Stimulated activated naive CD4-positive, alpha-beta T cell (primary cell): Measurements from ENCODE around the gene KRTAP3-2.

Experiments used
- DNase-seq, 6 experiments: peaks; one replicate each; lab custom pipeline; 2025; lab: John Stamatoyannopoulos, UW

KRTAP3-2 gene

DNA sequence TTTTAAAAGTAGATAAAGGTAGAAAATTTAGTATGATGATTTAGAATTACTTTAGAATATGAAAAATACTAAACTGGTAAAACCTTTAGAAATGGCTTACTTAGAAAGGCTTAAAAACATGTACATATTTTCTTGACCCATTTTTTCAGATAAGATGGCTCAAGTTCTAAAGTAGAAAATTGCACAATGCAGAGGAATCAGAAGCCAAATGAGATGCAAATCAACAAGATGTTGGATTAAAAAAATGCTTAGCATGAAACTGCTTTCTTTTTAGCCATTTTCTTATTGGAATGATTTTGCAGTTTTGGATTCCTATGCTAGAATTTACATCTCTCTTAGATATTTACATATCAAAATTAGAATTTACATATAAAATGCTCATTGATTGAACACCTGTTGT lies 10.7 kb upstream of the KRTAP3-2 start:
- DNase-seq, result no peak

DNA sequence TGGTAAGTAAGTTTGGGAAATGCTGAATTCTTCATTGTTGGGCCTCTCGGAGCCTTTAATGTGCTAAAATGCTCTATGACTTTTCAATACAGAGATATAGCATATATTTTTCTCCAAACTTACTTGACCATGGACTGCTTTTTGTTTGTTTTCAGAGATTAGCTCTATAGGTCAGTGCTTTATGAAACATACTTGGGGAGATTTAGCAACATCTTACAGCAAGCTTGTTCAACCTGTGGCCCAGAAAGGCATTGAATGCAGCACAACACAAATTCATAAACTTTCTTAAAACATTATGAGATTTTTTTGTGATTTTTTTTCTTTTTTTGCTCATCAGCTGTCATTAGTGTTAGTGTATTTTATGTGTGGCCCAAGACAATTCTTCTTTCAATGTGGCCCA lies 10.2 kb upstream of the KRTAP3-2 start:
- DNase-seq, result no peak

DNA sequence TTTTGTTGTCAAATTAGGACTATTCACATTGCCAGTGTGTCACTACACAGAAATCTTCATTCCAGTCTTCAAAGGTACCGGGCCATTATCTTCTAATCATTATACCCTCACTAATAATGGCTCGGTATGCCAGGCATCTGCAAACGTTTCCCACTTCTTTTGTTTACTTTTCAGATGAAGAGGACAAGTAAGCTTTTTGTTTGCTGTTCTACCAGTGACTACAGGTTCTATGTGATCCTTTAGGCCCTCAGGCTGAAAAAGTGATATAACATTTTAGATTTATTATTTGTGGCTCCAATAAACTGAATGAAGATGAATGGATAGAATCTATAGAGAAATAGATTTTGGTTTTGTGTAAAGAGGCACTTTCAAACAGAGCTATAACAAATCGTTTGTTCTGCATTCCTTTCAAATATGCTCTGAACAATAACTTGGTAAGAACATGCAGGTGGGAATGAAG lies 9.6 kb upstream of the KRTAP3-2 start:
- DNase-seq, result no peak

DNA sequence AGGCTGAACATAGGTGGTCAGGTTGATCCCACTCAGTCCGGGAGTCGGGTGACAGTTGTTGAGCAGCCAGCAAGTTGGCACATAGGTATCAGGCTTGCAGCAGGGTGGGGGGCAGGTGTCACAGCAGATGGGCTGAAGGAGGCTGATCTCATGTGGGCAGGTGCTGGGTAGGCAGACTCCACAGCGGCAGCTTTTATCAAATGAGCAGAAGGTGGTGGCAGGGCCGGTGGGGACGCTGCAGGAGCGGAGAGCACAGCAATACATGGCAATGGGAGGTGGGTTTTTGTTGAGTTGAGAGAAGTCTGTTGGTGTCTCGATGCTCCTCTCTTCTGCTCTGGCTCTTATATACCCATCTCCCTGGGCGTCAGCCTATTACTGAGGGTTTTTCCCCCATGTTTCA lies 9.1 kb upstream of the KRTAP3-2 start, which contains the start of gene KRTAP3-1:
TSS of gene KRTAP3-1 (minus strand) at position 318 of the 400 bp plus-strand sequence. CDS start at position 264, 54 bp downstream.
- no peak for DNase-seq

DNA sequence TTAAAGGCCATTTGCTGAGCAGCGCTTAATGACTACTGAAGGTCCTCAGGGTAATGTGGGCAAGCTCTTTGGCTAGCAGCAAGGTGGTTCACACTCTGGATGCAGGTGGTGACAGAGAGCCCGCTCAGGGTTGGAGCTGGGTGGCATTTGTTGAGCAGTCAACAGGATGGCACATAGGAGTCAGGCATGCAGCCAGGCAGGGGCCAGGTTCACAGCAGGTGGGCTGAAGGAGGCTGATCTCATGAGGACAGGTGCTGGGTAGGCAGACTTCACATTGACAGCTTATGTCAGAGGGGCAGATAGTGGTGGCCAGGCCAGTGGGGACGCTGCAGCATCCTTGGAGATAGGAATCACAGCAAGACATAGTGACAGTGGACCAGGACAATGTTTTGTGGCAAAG lies 4.7 kb upstream of the KRTAP3-2 start:
- no peak for DNase-seq

DNA sequence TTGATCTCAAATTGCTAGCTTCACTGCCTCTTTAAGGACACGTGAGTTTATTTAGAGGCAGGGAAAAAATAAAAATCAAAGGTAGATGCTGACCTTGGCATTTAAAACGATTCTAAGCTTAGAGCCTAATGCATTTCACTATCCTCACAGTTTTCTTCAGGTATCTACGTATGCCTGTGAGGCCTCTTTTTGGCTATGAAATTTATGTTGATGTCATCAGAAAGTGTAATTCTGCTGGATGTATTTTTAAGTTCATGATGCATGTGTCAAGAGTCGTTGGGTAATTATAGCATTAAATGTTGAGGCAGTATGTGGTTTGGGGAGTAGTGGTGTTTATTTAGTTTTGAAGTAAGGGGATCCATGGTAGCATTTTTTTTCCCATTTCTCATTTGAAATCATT lies 4.2 kb upstream of the KRTAP3-2 start:
- no peak for DNase-seq

GRCh38 chr17:41002814-41003213 lies 3.1 kb upstream of the KRTAP3-2 start:
- no peak for DNase-seq

- DNase-seq, result no peak
Measured at GRCh38 chr17:41001795-41002194, 2.1 kb upstream of the KRTAP3-2 start.

DNA sequence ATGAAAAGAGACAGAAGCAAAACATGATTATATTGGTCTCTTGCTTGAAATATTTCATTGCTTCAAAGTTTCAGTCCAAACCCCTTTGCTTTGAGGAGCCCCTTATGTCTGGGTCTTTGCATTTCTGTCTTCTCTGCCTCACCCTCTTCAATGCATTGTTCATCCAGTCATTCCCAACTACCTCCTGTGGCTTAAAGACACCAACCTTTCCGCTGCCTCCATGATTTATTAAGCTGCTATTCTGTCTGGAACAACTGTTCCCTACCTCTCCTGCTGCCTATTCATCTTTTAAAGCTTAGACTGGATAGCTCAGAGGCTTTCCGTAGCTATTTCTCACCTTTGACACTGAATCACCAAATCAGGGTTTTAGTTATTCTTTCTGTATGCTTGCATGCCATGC lies 2.3 kb downstream of the KRTAP3-2 start:
- DNase-seq, result no peak

DNA sequence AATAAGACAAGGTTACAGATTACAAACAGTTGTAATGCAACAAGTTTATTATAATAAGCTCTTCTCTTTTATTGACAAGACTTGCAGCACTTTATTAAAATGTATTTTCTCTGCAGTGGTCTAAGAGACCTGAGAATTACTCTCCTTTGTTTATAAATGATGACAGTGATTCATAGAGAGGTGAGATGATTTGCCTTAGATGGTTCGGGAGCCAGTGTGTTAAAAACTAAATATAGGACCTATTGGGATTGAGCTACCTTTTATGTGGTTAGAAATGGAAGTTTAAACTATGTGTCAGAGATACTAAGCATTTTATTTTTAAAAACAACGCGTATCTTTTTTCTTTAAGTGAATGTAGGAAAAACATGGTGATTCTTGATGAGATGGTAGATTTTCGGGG lies 2.9 kb downstream of the KRTAP3-2 start:
- no peak for DNase-seq

DNA sequence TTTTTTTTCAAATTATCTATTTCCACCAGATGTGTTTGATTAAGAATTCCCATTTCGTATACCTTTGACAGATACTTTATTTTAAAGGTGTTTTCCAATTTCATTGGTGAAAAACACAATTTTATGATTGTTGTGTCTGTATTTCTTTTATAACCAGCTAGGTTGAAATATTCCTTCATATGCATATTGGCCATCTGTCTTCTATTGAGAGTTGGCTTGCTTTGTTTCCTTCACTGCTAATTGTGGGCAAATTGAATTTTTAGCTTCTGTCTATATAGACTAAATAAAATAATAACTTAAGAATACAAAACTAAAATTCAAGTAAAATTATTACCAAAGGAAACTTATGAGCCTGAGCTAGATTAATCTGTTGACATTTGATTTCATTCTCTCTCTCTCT lies 4.6 kb downstream of the KRTAP3-2 start:
- no peak for DNase-seq

- no peak for DNase-seq
Measured at GRCh38 chr17:40993839-40994238, 5.9 kb downstream of the KRTAP3-2 start, which contains the start of gene KRTAP3-3. KRTAP3-3 (minus strand) TSS chr17:40994164; CDS start chr17:40994097, 67 bp downstream.

- DNase-seq, result no peak
Measured at GRCh38 chr17:40993084-40993483, 6.6 kb downstream of the KRTAP3-2 start.

GRCh38 chr17:40992666-40993065 lies 7.0 kb downstream of the KRTAP3-2 start:
- no peak for DNase-seq

DNA sequence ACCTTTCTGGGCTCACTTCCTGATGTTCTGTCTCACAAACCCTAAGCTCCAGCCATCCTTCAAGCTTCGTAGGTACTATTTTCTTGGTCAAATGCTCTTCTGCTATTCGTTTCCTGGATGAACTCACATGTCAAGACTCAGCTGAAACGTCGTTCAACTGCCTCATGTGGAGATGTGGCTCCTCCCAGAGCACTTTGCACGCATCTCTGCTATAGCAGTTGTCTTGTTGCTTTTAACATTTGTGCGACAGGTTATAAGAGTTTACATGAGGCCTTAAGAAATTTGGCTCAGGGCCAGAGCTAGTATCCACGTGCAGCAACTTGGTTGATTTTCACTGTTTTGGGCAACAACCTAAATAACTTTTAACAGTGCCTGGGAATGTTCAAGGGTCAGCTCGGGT lies 12.8 kb downstream of the KRTAP3-2 start:
- no peak for DNase-seq

- DNase-seq, result no peak
Measured at GRCh38 chr17:40984226-40984625, 15.5 kb downstream of the KRTAP3-2 start, which contains the start of gene KRT40. KRT40 (minus strand) TSS chr17:40984326; CDS start chr17:40984273, 53 bp downstream.

GRCh38 chr17:40981115-40981514 lies 18.6 kb downstream of the KRTAP3-2 start:
- no peak for DNase-seq

DNA sequence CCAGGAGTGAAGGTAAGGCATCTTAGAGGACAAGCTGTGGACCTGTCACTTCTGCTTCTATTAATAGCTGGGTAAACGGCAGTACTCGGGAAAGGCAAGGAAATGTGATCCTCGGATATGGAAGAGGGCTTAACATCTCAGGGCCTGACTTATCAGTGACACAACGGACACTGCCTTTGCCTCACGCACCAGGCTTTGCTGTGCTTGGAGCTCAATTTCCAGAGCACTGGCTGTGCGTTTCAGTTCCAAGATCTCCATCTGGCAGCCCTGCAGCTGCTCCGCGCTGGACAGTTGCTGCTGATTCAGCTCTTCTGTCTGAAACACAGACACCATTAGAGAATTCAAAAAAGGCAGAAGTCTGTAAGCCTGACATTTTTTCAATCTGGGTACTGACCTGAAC lies 19.1 kb downstream of the KRTAP3-2 start:
- DNase-seq, result no peak

- no peak for DNase-seq
Measured at GRCh38 chr17:40980117-40980516, 19.6 kb downstream of the KRTAP3-2 start.

- no peak for DNase-seq
Measured at GRCh38 chr17:40978575-40979151, 21.0 kb downstream of the KRTAP3-2 start.

DNA sequence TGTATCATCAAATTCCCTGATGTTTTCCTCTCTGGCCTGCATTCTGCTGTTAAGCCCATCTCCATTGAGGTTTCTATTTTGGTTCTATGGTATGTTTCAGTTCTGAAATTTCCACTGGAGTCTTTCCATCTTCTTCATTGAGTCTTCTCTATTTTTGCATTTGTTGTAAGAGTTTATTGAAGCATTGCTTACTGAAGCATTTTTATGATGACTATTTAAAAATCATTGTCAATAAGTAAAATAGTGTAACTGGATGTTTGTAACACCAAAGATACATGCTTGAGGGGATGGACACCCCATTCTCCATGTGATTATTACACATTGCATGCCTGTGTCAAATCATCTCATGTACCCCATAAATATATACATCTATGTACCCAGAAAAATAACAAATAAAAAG lies 24.2 kb downstream of the KRTAP3-2 start:
- DNase-seq, result no peak

- no peak for DNase-seq
Measured at GRCh38 chr17:40974366-40974765, 25.3 kb downstream of the KRTAP3-2 start.

- no peak for DNase-seq
Measured at GRCh38 chr17:40967582-40967981, 32.1 kb downstream of the KRTAP3-2 start.

- DNase-seq, result no peak
Measured at GRCh38 chr17:40966848-40967247, 32.9 kb downstream of the KRTAP3-2 start, which contains the start of gene KRT39. KRT39 (minus strand) TSS chr17:40966948; CDS start chr17:40966856, 92 bp downstream.
